ENCODE data around the gene AMY1A.
"Not testable (repeated sequence)": the region's sequence is repeated elsewhere in the genome, so short reads cannot be mapped to it uniquely, and the experiment has no call there.

The AMY1A gene

DNA sequence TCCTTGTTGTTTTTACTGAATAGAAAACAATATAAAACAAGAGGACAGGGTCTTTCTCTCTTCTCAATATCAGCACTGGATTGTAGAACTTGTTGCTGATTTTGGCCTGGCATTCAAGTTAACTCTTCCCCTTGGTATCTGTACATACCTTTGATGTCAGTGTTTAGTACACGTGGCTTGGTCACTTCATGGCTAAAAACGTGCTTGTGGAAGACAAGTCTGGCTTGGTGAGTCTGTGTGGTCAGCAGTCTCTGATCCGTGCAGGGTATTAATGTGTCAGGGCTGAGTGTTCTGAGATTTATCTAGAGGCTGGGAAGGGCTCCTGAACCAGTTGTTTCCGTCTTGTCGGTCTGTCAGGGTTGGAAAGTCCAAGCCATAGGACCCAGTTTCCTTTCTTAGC is at the start of gene AMY1A:
AMY1A (plus strand) TSS at position 301 of the 400 bp plus-strand sequence. CDS start 571 bp downstream, outside the sequence.
- not testable (repeated sequence) for H3K36me3 ChIP-seq (ENCODE audit: insufficient read depth, low read length); DNase-seq (ENCODE audit: low read depth, low spot score); H3K27ac ChIP-seq; H3K4me3 ChIP-seq; H3K9me3 ChIP-seq (ENCODE audit: low read depth, low read length); H3K9ac ChIP-seq (ENCODE audit: insufficient read length)

- no peak for TF ChIP-seq EZH2 (IDR thresholded peaks at IDR 0.05)
- TF ChIP-seq POLR2AphosphoS5 (IDR thresholded peaks at IDR 0.05; ENCODE audit: borderline replicate concordance, low read depth, low read length): no peak
- TF ChIP-seq FOXP2 (optimal IDR thresholded peaks at IDR 0.05; ENCODE audit: control extremely low read depth, extremely low read length, insufficient read depth): no peak
- Histone ChIP-seq H3K9ac (ENCODE audit: insufficient read length) (no peak overlapping the region), H3K4me3 (no peak overlapping the region), H3K9me3 (ENCODE audit: low read depth, low read length) (no peaks in the 10 kb centered on the region), H3K36me3 (ENCODE audit: insufficient read depth, low read length) (no peaks in the 10 kb centered on the region), H3K27ac (no peak overlapping the region)
- DNase-seq (ENCODE audit: low read depth, low spot score): no peak
Measured at GRCh38 chr1:103616362-103616761, 39.2 kb upstream of the AMY1A start.

DNA sequence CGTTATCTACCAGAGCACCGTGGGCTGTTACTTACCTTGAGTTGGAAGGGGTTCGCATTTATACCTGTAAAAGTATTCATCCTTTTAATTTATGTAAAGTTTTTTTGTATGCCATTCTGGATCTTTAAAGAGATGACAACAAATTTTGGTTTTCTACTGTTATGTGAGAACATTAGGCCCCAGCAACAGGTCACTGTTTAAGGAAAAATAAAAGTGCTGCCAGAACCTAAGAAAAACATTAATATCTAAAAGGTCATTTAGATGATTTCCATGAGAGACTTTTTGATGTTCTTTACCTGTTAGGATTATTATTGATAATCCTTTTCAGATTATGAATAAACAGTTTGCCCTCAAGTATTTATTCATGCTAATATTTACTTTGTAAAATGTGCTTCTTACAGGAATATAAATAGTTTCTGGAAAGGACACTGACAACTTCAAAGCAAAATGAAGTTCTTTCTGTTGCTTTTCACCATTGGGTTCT is 38.5 kb upstream of the AMY1A start, which contains the start of gene AMY2A:
AMY2A (plus strand) TSS at position 434 of the 484 bp plus-strand sequence; CDS start at position 448, 14 bp downstream.
- H3K36me3 ChIP-seq (ENCODE audit: insufficient read depth, low read length); H3K9ac ChIP-seq (ENCODE audit: insufficient read length); H3K9me3 ChIP-seq (ENCODE audit: low read depth, low read length); DNase-seq (ENCODE audit: low read depth, low spot score); H3K27ac ChIP-seq; H3K4me3 ChIP-seq: not testable (repeated sequence)

- not testable (repeated sequence) for H3K27ac ChIP-seq; H3K9me3 ChIP-seq (ENCODE audit: low read depth, low read length); H3K36me3 ChIP-seq (ENCODE audit: insufficient read depth, low read length); DNase-seq (ENCODE audit: low read depth, low spot score); H3K9ac ChIP-seq (ENCODE audit: insufficient read length); H3K4me3 ChIP-seq
Measured at GRCh38 chr1:103627436-103627835, 28.1 kb upstream of the AMY1A start.

DNA sequence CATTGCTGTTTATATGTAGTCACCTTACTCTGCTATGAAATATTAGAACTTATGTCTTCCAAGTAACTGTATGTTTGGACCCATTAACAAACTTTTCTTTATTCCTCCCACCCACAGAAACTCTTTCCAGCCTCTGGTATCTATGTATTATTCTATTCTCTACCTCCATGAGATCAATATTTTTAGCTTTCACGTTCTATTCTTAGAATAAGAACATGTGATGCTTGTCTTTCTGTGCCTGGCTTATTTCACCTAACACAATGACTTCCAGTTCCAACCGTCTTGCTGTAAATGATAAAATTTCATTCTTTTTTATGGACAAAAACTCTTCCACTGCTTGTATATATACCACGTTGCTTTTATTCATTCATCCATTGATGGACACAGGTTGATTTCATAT is 14.4 kb upstream of the AMY1A start:
- not testable (repeated sequence) for H3K9ac ChIP-seq (ENCODE audit: insufficient read length); H3K4me3 ChIP-seq; H3K36me3 ChIP-seq (ENCODE audit: insufficient read depth, low read length); DNase-seq (ENCODE audit: low read depth, low spot score); H3K27ac ChIP-seq; H3K9me3 ChIP-seq (ENCODE audit: low read depth, low read length)

DNA sequence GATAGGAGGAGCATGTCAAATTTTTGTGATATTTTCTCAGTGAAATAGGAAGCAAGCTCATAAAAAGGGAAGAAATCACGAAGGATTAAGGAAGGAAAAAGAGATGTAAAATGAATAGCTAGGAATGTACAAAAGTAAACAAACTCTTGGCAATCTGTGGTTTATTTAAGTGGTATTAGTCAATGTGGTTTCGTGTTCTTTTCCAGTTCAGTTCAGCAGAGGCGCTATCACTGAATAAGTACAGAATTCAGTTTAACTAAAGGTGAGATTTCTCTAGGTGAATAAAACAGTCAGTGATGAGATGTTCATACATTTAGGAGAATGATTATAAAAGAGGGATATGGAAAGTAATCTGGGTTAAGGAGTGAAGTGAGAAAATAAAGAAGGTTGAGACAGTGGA is 11.7 kb upstream of the AMY1A start:
- not testable (repeated sequence) for H3K4me3 ChIP-seq; DNase-seq (ENCODE audit: low read depth, low spot score); H3K27ac ChIP-seq; H3K36me3 ChIP-seq (ENCODE audit: insufficient read depth, low read length); H3K9me3 ChIP-seq (ENCODE audit: low read depth, low read length); H3K9ac ChIP-seq (ENCODE audit: insufficient read length)

- not testable (repeated sequence) for DNase-seq (ENCODE audit: low read depth, low spot score); H3K36me3 ChIP-seq (ENCODE audit: insufficient read depth, low read length); H3K4me3 ChIP-seq; H3K9ac ChIP-seq (ENCODE audit: insufficient read length); H3K9me3 ChIP-seq (ENCODE audit: low read depth, low read length); H3K27ac ChIP-seq
Measured at GRCh38 chr1:103650305-103650704, 5.3 kb upstream of the AMY1A start.

DNA sequence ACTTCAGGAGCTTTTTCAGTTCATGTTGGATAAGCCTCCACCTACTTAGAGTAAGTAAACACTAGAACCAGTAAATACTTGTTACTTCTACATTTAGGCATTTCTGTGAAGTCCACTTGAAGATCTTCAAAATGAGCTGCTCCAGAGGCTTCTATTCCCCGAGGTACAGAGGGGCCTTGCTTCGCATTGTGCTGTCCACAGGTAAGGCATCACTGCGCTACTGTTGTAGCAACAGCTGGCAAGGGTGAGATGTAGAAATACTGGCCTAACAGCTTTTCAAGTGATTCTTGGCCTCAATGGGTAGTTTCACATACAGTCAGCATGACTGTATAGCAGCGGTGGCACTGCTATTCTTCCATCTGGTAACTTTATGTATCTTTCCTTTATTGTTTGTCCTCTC is 4.7 kb upstream of the AMY1A start:
- H3K27ac ChIP-seq; H3K9me3 ChIP-seq (ENCODE audit: low read depth, low read length); H3K36me3 ChIP-seq (ENCODE audit: insufficient read depth, low read length); DNase-seq (ENCODE audit: low read depth, low spot score); H3K9ac ChIP-seq (ENCODE audit: insufficient read length); H3K4me3 ChIP-seq: not testable (repeated sequence)

DNA sequence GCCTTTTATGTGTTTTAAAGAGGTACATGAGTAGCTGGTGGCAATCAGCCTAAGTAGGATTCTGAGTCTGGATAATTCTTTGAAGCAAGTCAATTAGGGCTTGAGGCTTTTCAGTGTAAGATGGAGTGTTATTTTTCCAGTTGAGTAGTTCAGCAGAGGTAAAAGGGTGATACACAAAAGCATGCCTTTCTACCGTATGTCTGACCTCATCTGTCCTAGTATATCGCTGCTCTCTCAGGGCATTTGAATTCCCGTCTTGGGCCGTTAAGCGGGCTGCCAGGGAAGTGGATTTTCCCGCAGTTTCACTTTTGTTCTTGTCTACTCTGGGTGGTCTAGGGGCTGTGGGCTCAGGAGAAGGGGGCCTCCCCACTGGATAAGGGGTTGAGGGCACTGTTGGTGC is 1.4 kb upstream of the AMY1A start:
- H3K36me3 ChIP-seq (ENCODE audit: insufficient read depth, low read length); DNase-seq (ENCODE audit: low read depth, low spot score); H3K9ac ChIP-seq (ENCODE audit: insufficient read length); H3K27ac ChIP-seq; H3K9me3 ChIP-seq (ENCODE audit: low read depth, low read length); H3K4me3 ChIP-seq: not testable (repeated sequence)

DNA sequence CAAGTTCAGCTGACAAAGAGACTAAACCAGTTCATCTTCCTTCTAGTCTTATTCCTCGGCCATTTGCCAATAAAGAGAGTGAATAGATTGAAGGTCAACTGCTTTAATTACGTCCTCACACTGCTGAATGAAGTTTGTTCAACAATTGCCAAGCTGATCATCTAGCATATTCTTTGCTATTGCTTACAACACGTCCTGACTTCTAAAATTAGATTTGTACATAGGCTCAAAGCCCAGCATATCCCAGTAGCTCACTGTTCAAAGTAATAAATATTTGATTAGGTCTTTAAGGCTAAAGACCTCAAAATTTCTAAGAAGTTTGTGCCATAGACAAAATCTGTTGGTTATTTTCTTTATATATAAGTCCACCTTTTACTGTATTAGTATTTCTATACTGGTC is 20.8 kb downstream of the AMY1A start:
- not testable (repeated sequence) for H3K4me3 ChIP-seq; DNase-seq (ENCODE audit: low read depth, low spot score); H3K27ac ChIP-seq; H3K36me3 ChIP-seq (ENCODE audit: insufficient read depth, low read length); H3K9ac ChIP-seq (ENCODE audit: insufficient read length); H3K9me3 ChIP-seq (ENCODE audit: low read depth, low read length)

GRCh38 chr1:103696110-103696509 is 40.5 kb downstream of the AMY1A start, which contains the start of gene AMY1B:
Gene AMY1B, minus strand, starts transcription at chr1:103696210. Its CDS starts 571 bp downstream, at chr1:103695639.
- not testable (repeated sequence) for H3K9ac ChIP-seq (ENCODE audit: insufficient read length); H3K27ac ChIP-seq; DNase-seq (ENCODE audit: low read depth, low spot score); H3K9me3 ChIP-seq (ENCODE audit: low read depth, low read length); H3K4me3 ChIP-seq; H3K36me3 ChIP-seq (ENCODE audit: insufficient read depth, low read length)

DNA sequence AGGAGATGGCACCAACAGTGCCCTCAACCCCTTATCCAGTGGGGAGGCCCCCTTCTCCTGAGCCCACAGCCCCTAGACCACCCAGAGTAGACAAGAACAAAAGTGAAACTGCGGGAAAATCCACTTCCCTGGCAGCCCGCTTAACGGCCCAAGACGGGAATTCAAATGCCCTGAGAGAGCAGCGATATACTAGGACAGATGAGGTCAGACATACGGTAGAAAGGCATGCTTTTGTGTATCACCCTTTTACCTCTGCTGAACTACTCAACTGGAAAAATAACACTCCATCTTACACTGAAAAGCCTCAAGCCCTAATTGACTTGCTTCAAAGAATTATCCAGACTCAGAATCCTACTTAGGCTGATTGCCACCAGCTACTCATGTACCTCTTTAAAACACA is 41.9 kb downstream of the AMY1A start:
- not testable (repeated sequence) for H3K4me3 ChIP-seq; H3K27ac ChIP-seq; DNase-seq (ENCODE audit: low read depth, low spot score); H3K9me3 ChIP-seq (ENCODE audit: low read depth, low read length); H3K36me3 ChIP-seq (ENCODE audit: insufficient read depth, low read length); H3K9ac ChIP-seq (ENCODE audit: insufficient read length)

- H3K9ac ChIP-seq (ENCODE audit: insufficient read length); H3K4me3 ChIP-seq; H3K9me3 ChIP-seq (ENCODE audit: low read depth, low read length); H3K27ac ChIP-seq; H3K36me3 ChIP-seq (ENCODE audit: insufficient read depth, low read length); DNase-seq (ENCODE audit: low read depth, low spot score): not testable (repeated sequence)
Measured at GRCh38 chr1:103700669-103701068, 45.1 kb downstream of the AMY1A start.

DNA sequence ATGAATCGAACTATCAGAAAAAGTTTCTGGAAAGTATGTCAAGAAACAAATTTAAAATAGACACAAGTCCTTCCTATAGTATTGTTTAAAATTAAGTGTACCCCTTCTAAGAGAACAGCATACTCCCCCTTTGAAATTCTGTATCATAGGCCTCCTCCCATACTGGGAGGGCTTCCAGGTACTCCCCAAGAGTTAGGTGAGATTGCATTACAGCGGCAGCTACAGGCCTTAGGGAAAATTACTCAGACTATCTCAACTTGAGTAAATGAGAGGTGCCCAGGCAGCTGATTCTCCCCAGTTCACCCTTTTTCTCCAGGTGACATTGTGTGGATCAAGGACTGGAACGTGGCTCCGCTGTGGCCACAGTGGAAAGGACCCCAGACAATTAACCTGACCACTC is 45.7 kb downstream of the AMY1A start:
- not testable (repeated sequence) for H3K27ac ChIP-seq; DNase-seq (ENCODE audit: low read depth, low spot score); H3K36me3 ChIP-seq (ENCODE audit: insufficient read depth, low read length); H3K9ac ChIP-seq (ENCODE audit: insufficient read length); H3K9me3 ChIP-seq (ENCODE audit: low read depth, low read length); H3K4me3 ChIP-seq

GRCh38 chr1:103707670-103708069 is 52.1 kb downstream of the AMY1A start:
- H3K9ac ChIP-seq (ENCODE audit: insufficient read length); H3K27ac ChIP-seq; H3K36me3 ChIP-seq (ENCODE audit: insufficient read depth, low read length); DNase-seq (ENCODE audit: low read depth, low spot score); H3K4me3 ChIP-seq; H3K9me3 ChIP-seq (ENCODE audit: low read depth, low read length): not testable (repeated sequence)

Data from SK-N-MC (cell line).